Mucosa of descending colon (tissue), 3 donors: ENCODE measurements around the gene PATJ. TPM values are rescaled to one million over a fixed set of nuclear protein-coding genes. Genes with fewer than 3 reads are reported as not detected.
"Not testable (repeated sequence)": the region's sequence is repeated elsewhere in the genome, so short reads cannot be mapped to it uniquely, and the experiment has no call there.

Experiments
- ATAC-seq: fragments of 200-7000 bp; cut with Tn5 transposase; one replicate; pipeline ENCODE4 v1.9.1; 2020; ENCODE audit warnings: mild to moderate bottlenecking, moderate library complexity
- DNase-seq, 3 donors: peaks; one replicate each; pipeline ENCODE4 v3.0.0-alpha.2; 2020
- H3K36me3 ChIP-seq: fragments of 200-600 bp; one replicate; pipeline ENCODE4 v1.8.0; 2021; ENCODE audit warnings: low read depth, mild to moderate bottlenecking
- H3K4me1 ChIP-seq: fragments of 200-600 bp; one replicate; pipeline ENCODE4 v1.8.0; 2021; ENCODE audit warnings: low read depth, mild to moderate bottlenecking
- H3K4me3 ChIP-seq: fragments of 200-600 bp; one replicate; pipeline ENCODE4 v1.8.0; 2021; ENCODE audit warnings: mild to moderate bottlenecking
- H3K9me3 ChIP-seq: fragments of 200-600 bp; one replicate; pipeline ENCODE4 v1.8.0; 2021; ENCODE audit warnings: mild to moderate bottlenecking
- CTCF ChIP-seq: fragments of 200-600 bp; IDR thresholded peaks from one replicate; pipeline ENCODE4 v1.8.0; 2022; ENCODE audit warnings: antibody characterized with exemption, mild to moderate bottlenecking
- intact Hi-C, 2 donors: fragments of 100-400 bp; cut with DNase I in 1 of 2; cut with micrococcal nuclease in 1 of 2; formaldehyde crosslinking; loops; one replicate each; pipeline versions ENCODE4 v1.11.0 to v1.11.1; 2022; cut with DNase I, micrococcal nuclease
- total RNA-seq, 3 donors: library from RNA; stranded (reverse); fragmentation: NEBNext Ultra II Directional in 2 of 3; extraction: Animal tissue kit (Norgen Biotek cat#: 25700) in 2 of 3; gene quantifications; one replicate each; pipeline versions ENCODE4 v1.2.1 to v1.2.4, GENCODE V29; 2021 to 2023
- donor health status: DM: no; HTN: no; CAD: no; lungs with moderate emphysema.
- donor health status: DM: no; HTN: no; CAD: no.
- donor health status: DM: no; HTN: yes; CAD: no.

PATJ gene
- total RNA-seq, 3 donors from 2014 or later, result 58.6 to 112 (median 65.9) TPM

- intact Hi-C loops, result no loop called here
- H3K4me3 ChIP-seq, result no peak overlapping the region
- H3K4me1 ChIP-seq, result no peaks in the 10 kb centered on the region
- H3K36me3 ChIP-seq, result no peaks in the 10 kb centered on the region
- ATAC-seq (no peak), DNase-seq (no peak)
- H3K9me3 ChIP-seq, result no peaks in the 10 kb centered on the region
- TF ChIP-seq CTCF, result no peak
Observed at GRCh38 chr1:61816191-61816590, 73.9 kb downstream of the PATJ start.

DNA sequence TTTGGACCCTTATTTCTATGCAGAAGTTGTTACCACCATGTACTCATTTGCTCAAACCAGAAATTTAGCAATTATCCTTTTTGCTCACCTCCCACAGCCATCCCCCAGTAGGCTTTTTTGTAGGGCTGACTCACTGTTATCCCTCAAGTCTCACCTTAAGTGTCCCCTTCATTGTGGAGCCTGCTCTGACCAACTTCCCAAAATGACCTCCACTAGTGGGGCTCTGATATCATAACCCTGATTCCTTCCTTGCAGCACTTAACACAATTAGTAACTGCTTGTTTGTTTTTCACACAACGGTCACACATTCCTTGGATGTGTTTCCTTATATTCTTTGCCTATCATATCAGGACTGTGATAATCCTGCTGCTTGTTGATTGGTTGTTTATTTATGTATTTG lies 76.7 kb downstream of the PATJ start:
- no peak for TF ChIP-seq CTCF
- Histone ChIP-seq H3K4me3 (no peak overlapping the region), H3K4me1 (no peaks in the 10 kb centered on the region), H3K36me3 (no peaks in the 10 kb centered on the region), H3K9me3 (no peaks in the 10 kb centered on the region)
- no peak for DNase-seq
- no peak for ATAC-seq
- intact Hi-C loops, result no loop called here

- TF ChIP-seq CTCF, result no peak
- H3K9me3 ChIP-seq, result no peaks in the 10 kb centered on the region
- no peaks in the 10 kb centered on the region for H3K36me3 ChIP-seq
Observed at GRCh38 chr1:61819421-61819820, 77.1 kb downstream of the PATJ start.

GRCh38 chr1:61825393-61825792 lies 83.1 kb downstream of the PATJ start:
- Histone ChIP-seq H3K4me1 (no peaks in the 10 kb centered on the region), H3K36me3 (no peaks in the 10 kb centered on the region), H3K4me3 (no peak overlapping the region), H3K9me3 (no peaks in the 10 kb centered on the region)
- intact Hi-C loops, result no loop called here
- DNase-seq (no peak), ATAC-seq (no peak)
- TF ChIP-seq CTCF, result no peak

More at GRCh38 chr1:61819421-61819820, 77.1 kb downstream of the PATJ start:
- DNase-seq, result no peak
- Histone ChIP-seq H3K4me1 (no peaks in the 10 kb centered on the region), H3K4me3 (no peak overlapping the region)
- intact Hi-C loops, result no loop called here
- no peak for ATAC-seq

DNA sequence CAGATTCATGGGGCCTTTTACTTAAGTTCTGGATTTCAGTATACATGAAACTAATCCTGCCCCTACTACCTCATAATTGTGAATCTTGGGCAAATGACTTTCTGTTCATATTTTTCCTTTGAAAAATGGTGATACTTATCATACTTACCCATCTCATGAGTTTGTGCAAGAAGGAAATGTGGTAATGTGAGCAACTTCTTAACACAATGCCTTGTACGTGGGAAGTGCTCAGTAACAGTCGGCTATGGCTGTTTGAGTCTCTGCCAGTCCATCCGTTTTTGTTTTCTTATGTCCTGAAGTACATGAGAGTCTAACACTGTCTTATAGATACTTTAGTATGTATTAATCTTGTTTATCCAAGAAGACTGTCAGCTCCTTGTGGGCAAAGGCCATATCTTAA lies 86.5 kb downstream of the PATJ start:
- ATAC-seq (no peak), DNase-seq (no peak)
- Histone ChIP-seq H3K9me3 (no peaks in the 10 kb centered on the region), H3K4me3 (no peak overlapping the region), H3K36me3 (no peaks in the 10 kb centered on the region), H3K4me1 (no peaks in the 10 kb centered on the region)
- TF ChIP-seq CTCF, result no peak
- intact Hi-C loops, result no loop called here

DNA sequence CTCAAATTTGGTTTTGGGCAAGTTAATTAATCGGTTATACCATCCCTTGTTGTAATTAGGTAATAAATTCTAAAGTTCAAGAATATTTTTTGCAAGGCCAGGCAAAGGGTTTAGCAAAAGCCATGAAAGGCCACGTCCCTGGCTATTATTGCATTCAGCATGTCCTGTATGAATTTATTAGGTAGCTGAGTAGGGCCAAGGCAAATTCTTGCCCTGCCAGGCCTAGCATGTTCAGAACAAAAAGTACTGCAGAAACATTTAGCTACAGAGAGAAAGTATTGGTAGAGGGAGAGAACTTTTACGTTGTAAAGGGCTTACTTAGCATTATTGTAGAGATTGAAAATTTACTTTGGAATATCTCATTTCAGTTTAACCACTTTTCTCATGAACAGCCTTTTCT lies 94.4 kb downstream of the PATJ start:
- Histone ChIP-seq H3K4me3 (no peak overlapping the region), H3K36me3 (no peaks in the 10 kb centered on the region), H3K4me1 (no peaks in the 10 kb centered on the region), H3K9me3 (no peaks in the 10 kb centered on the region)
- no peak for DNase-seq
- intact Hi-C loops, result no loop called here
- no peak for ATAC-seq
- TF ChIP-seq CTCF, result no peak

DNA sequence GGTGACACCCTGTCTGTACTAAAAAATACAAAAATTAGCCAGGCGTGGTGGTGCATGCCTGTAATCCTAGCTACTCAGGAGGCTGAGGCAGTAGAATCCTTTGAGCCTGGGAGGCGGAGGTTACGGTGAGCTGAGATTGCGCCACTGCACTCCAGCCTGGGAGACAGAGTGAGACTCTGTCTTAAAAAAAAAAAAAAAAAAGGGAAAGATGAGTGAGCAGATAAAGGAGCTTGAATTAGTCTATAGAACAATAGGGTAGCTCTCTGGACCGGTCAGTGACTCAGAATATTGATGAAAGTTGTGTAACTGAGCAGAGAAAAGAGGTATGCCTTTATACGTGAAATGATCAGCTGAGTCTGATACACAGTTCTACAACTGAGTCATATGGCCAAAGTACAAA lies 95.3 kb downstream of the PATJ start:
- H3K9me3 ChIP-seq, H3K36me3 ChIP-seq, H3K4me3 ChIP-seq, H3K4me1 ChIP-seq, DNase-seq, intact Hi-C loops: not testable (repeated sequence)
- peak; percentile 62 for ATAC-seq
